ENCODE results near the gene C11orf97.
"Not testable (repeated sequence)": the region's sequence is repeated elsewhere in the genome, so short reads cannot be mapped to it uniquely, and the experiment has no call there.

Gene C11orf97

GRCh38 chr11:94557992-94558391, 45.7 kb downstream of the C11orf97 start:
- no peak for DNase-seq (ENCODE audit: low spot score)

GRCh38 chr11:94558468-94558867, 46.2 kb downstream of the C11orf97 start:
- no peak for DNase-seq (ENCODE audit: low spot score)

- DNase-seq (ENCODE audit: low spot score) = no peak
Measured at GRCh38 chr11:94558932-94559331, 46.7 kb downstream of the C11orf97 start.

- DNase-seq (ENCODE audit: low spot score) = no peak
Measured at GRCh38 chr11:94559361-94559760, 47.1 kb downstream of the C11orf97 start.

GRCh38 chr11:94560834-94561233, 48.6 kb downstream of the C11orf97 start:
- no peak for DNase-seq (ENCODE audit: low spot score)

- peak; percentile 87 for DNase-seq (ENCODE audit: low spot score)
Measured at GRCh38 chr11:94563176-94563847, 51.1 kb downstream of the C11orf97 start.

- DNase-seq (ENCODE audit: low spot score) = no peak
Measured at GRCh38 chr11:94563848-94564467, 51.7 kb downstream of the C11orf97 start.

GRCh38 chr11:94567181-94567670, 55.0 kb downstream of the C11orf97 start, which contains the start of gene PIWIL4:
TSS of gene PIWIL4 (plus strand) at chr11:94567368. CDS start at chr11:94567519, 151 bp downstream.
- no peak for DNase-seq (ENCODE audit: low spot score)

GRCh38 chr11:94568200-94568599, 55.9 kb downstream of the C11orf97 start:
- no peak for DNase-seq (ENCODE audit: low spot score)

- DNase-seq (ENCODE audit: low spot score) = no peak
Measured at GRCh38 chr11:94568717-94569116, 56.5 kb downstream of the C11orf97 start.

- DNase-seq (ENCODE audit: low spot score) = not testable (repeated sequence)
Measured at GRCh38 chr11:94572975-94573374, 60.7 kb downstream of the C11orf97 start.

GRCh38 chr11:94574193-94574961, 62.1 kb downstream of the C11orf97 start:
- DNase-seq (ENCODE audit: low spot score) = peak; percentile 31

- no peak for DNase-seq (ENCODE audit: low spot score)
Measured at GRCh38 chr11:94576306-94576705, 64.0 kb downstream of the C11orf97 start.

GRCh38 chr11:94577841-94578240, 65.6 kb downstream of the C11orf97 start:
- DNase-seq (ENCODE audit: low spot score) = no peak
